Keratinocyte (primary cell): ENCODE measurements around the gene TSSC4. TPM values are rescaled to one million over a fixed set of nuclear protein-coding genes. Genes with fewer than 3 reads are reported as not detected.

Experiments
- DNase-seq: peaks from one replicate; pipeline ENCODE4 v3.0.0-alpha.2; 2011; ENCODE audit warnings: low read depth, missing footprints, low spot score
- FAIRE-seq: peaks from 2 replicates; lab custom pipeline; 2011; peaks lifted over from hg19 to GRCh38; lab: Jason Lieb, UNC
- H2AFZ ChIP-seq: 2 replicates; pipeline ENCODE4 v1.6.0; 2012; ENCODE audit warnings: low read length, control low read depth, inconsistent platforms; ENCODE audit not compliant: control insufficient read depth
- H3K27ac ChIP-seq: 2 replicates; pipeline ENCODE4 v1.5.1; 2011; ENCODE audit warnings: low read length; ENCODE audit not compliant: control insufficient read depth, insufficient read depth
- H3K27me3 ChIP-seq: 3 replicates; pipeline ENCODE4 v1.6.0; 2011; ENCODE audit warnings: low read length; ENCODE audit not compliant: control insufficient read depth, insufficient read depth; ENCODE audit errors: extremely low read depth
- H3K36me3 ChIP-seq, 2 experiments: 2 replicates in 1 of 2; 3 replicates in 1 of 2; pipeline ENCODE4 v1.5.1; 2011; ENCODE audit warnings: low read length in 2 of 2, mild to moderate bottlenecking in 1 of 2; ENCODE audit not compliant: control insufficient read depth in 2 of 2, insufficient read depth in 2 of 2; ENCODE audit errors: extremely low read depth in 1 of 2
- H3K4me1 ChIP-seq: 3 replicates; pipeline ENCODE4 v1.5.1; 2011; ENCODE audit warnings: low read length; ENCODE audit not compliant: control insufficient read depth, insufficient read depth; ENCODE audit errors: extremely low read depth
- H3K4me2 ChIP-seq: 3 replicates; pipeline ENCODE4 v1.6.0; 2011; ENCODE audit warnings: low read depth, low read length; ENCODE audit not compliant: control insufficient read depth, insufficient read depth; ENCODE audit errors: extremely low read depth
- H3K4me3 ChIP-seq, 3 experiments: fragments of 200-600 bp in 1 of 3; sonication (generic) in 1 of 3; 2 replicates in 2 of 3; 3 replicates in 1 of 3; pipeline ENCODE4 v1.5.1; 2011 to 2016; ENCODE audit warnings: low read length in 3 of 3, mild to moderate bottlenecking in 3 of 3, control low read depth in 2 of 3, inconsistent platforms in 1 of 3, low read depth in 1 of 3, mixed read lengths in 1 of 3, mixed run types in 1 of 3, moderate library complexity in 1 of 3; ENCODE audit not compliant: control insufficient read depth in 2 of 3, insufficient read depth in 2 of 3; ENCODE audit errors: extremely low read depth in 1 of 3
- H3K79me2 ChIP-seq: 2 replicates; pipeline ENCODE4 v1.6.0; 2012; ENCODE audit warnings: low read length; ENCODE audit not compliant: control insufficient read depth, insufficient read depth
- H3K9ac ChIP-seq: 3 replicates; pipeline ENCODE4 v1.6.0; 2011; ENCODE audit warnings: low read length; ENCODE audit not compliant: control insufficient read depth, insufficient read depth; ENCODE audit errors: extremely low read depth
- H3K9me1 ChIP-seq: 3 replicates; pipeline ENCODE4 v1.6.0; 2011; ENCODE audit warnings: low read length; ENCODE audit not compliant: control insufficient read depth, insufficient read depth; ENCODE audit errors: extremely low read depth
- H3K9me3 ChIP-seq: 2 replicates; pipeline ENCODE4 v1.5.1; 2012; ENCODE audit warnings: low read depth, low read length; ENCODE audit not compliant: control insufficient read depth
- H4K20me1 ChIP-seq: 3 replicates; pipeline ENCODE4 v1.6.0; 2011; ENCODE audit warnings: low read length; ENCODE audit not compliant: control insufficient read depth, insufficient read depth; ENCODE audit errors: extremely low read depth
- EZH2 ChIP-seq: IDR thresholded peaks from one replicate; pipeline ENCODE4 v1.6.1; 2012; ENCODE audit warnings: inconsistent platforms, mild to moderate bottlenecking, low read length, moderate library complexity
- dilution Hi-C: fragments of 300-500 bp; cut with MboI; formaldehyde crosslinking; loops from one replicate; pipeline ENCODE4 v1.7.0; 2020; ENCODE audit warnings: low sequenced_read_pairs; ENCODE audit not compliant: extremely low pct_ligation_motif_present
- polyA plus RNA-seq, 5 experiments: library from polyadenylated mRNA; depleted of rRNA in 3 of 5; stranded (reverse) in 3 of 5; stranded (forward) in 1 of 5; unstranded in 1 of 5; fragments of >200 nt; gene quantifications; 1 replicate in 1 of 5; 2 replicates in 3 of 5; 3 replicates in 1 of 5; pipeline versions ENCODE4 v1.2.1 to v1.2.3, GENCODE V29; 2011 to 2012; ENCODE audit warnings: missing spikeins in 2 of 5, low read depth in 1 of 5, low replicate concordance in 1 of 5
- TF ChIP-seq, protein P1 (sequence below), 3 experiments: IDR thresholded peaks in 1 of 3; conservative IDR thresholded peaks in 1 of 3; optimal IDR thresholded peaks in 1 of 3; 2 replicates in 2 of 3; 3 replicates in 1 of 3; pipeline versions ENCODE3 to v1.5.1; 2011; ENCODE audit warnings: low read length in 3 of 3, mild to moderate bottlenecking in 3 of 3, moderate library complexity in 2 of 3, control low read depth in 1 of 3, inconsistent platforms in 1 of 3; ENCODE audit not compliant: insufficient read depth in 2 of 3; ENCODE audit errors: extremely low read depth in 1 of 3

The TSSC4 gene
- polyA plus RNA-seq, 1 donor (not counting 4 experiments of a cell fraction or from before 2014, with no cell fraction given) = 15.9 TPM

DNA sequence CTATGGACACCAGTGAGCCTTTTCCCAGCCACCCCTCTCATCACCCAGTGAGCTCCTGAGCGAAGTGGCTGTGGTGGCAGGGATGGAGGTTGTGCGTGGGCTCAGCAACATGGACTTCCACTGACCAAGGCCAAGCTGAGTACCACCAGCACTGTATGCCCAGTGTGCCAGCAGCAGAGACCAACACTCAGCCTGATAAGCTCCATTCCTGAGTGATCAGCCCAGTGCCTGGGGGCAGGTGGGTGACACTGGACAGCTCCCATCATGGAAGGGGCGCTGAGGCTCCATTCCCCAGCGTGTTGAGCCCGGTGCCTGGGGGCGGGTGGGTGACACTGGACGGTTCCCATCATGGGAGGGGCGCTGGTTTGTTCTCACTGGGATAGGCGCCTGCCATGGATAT is 41.0 kb upstream of the TSSC4 start:
- FAIRE-seq (no peak), DNase-seq (no peak)
- TF ChIP-seq EZH2 = no peak
- TF ChIP-seq, protein P1, sequence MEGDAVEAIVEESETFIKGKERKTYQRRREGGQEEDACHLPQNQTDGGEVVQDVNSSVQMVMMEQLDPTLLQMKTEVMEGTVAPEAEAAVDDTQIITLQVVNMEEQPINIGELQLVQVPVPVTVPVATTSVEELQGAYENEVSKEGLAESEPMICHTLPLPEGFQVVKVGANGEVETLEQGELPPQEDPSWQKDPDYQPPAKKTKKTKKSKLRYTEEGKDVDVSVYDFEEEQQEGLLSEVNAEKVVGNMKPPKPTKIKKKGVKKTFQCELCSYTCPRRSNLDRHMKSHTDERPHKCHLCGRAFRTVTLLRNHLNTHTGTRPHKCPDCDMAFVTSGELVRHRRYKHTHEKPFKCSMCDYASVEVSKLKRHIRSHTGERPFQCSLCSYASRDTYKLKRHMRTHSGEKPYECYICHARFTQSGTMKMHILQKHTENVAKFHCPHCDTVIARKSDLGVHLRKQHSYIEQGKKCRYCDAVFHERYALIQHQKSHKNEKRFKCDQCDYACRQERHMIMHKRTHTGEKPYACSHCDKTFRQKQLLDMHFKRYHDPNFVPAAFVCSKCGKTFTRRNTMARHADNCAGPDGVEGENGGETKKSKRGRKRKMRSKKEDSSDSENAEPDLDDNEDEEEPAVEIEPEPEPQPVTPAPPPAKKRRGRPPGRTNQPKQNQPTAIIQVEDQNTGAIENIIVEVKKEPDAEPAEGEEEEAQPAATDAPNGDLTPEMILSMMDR (optimal IDR thresholded peaks at IDR 0.05 in 1 of 3, IDR thresholded peaks at IDR 0.05 in 1 of 3, conservative IDR thresholded peaks at IDR 0.05 in 1 of 3; ENCODE audit: extremely low read depth in 1 of 3, insufficient read depth in 2 of 3, low read length in 3 of 3) = no peak

DNA sequence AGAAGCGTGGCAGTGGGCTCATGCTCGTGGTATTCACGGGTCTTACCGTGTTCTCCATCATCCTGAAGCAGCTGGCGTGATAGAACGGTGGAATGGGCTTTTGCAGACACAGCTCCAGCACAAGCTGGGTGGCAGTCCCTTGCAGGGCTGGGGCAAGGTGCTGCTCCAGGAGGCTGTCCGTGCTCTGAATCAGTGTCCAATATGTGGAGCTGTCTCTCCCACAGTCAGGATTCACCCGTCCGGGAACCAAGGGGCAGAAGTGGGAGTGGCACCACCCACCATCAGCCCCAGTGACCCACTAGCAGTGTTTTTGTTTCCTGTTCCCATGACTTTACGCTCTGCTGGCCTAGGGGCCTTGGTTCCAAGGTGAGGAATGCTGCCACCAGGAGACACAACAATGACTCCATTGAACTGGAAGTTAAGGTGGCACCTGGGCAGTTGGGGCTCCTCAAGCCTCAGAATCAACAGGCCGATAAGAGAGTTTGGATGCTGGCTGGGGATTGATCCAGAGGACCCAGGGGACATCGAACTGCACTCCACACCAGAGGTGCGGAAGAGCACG is 40.4 kb upstream of the TSSC4 start:
- Histone ChIP-seq H3K4me1 (no peaks in the 10 kb centered on the region), H3K9me1 (no peaks in the 10 kb centered on the region), H2AFZ (no peak overlapping the region), H3K27me3 (no peaks in the 10 kb centered on the region), H3K4me3 (no peak overlapping the region), H4K20me1 (no peaks in the 10 kb centered on the region), H3K79me2 (no peaks in the 10 kb centered on the region), H3K9me3 (no peaks in the 10 kb centered on the region), H3K9ac (no peak overlapping the region), H3K36me3 (no peaks in the 10 kb centered on the region), H3K4me2 (no peak overlapping the region), H3K27ac (no peak overlapping the region)
- TF ChIP-seq EZH2 = no peak
- no peak for FAIRE-seq
- no peak for DNase-seq
- dilution Hi-C loops = no loop called here

More for the DNA sequence above, 41.0 kb upstream of the TSSC4 start:
- H3K9me3 ChIP-seq = no peaks in the 10 kb centered on the region
- H3K27me3 ChIP-seq = no peaks in the 10 kb centered on the region
- no peak overlapping the region for H2AFZ ChIP-seq
- no peaks in the 10 kb centered on the region for H4K20me1 ChIP-seq
- H3K4me3 ChIP-seq = no peak overlapping the region
- H3K9ac ChIP-seq = no peak overlapping the region
- dilution Hi-C loops = no loop called here
- no peaks in the 10 kb centered on the region for H3K4me1 ChIP-seq
- no peak overlapping the region for H3K27ac ChIP-seq
- H3K4me2 ChIP-seq = no peak overlapping the region
- no peaks in the 10 kb centered on the region for H3K9me1 ChIP-seq
- no peaks in the 10 kb centered on the region for H3K36me3 ChIP-seq
- H3K79me2 ChIP-seq = no peaks in the 10 kb centered on the region

DNA sequence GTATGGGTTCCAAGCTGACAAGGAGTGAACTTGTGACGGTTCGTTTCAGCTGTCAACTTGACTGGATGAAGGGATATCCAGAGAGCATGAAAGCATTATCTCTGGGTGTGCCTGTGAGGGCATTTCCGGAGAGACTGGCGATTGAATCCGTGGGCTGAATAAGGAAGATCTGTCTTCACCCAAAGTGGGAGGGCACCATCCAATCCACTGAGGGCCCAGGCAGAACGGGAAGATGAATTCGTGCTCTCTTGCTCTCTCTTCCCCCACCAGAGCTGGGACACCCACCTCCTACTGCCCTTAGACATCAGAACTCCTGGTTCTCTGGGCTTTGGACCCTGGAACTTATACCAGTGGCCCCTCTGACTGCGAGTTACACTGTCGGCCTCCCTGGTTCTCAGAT is 39.0 kb upstream of the TSSC4 start:
- FAIRE-seq = no peak
- TF ChIP-seq, protein P1 (optimal IDR thresholded peaks at IDR 0.05 in 1 of 3, IDR thresholded peaks at IDR 0.05 in 1 of 3, conservative IDR thresholded peaks at IDR 0.05 in 1 of 3; ENCODE audit: extremely low read depth in 1 of 3, insufficient read depth in 2 of 3, low read length in 3 of 3) = no peak
- no peak for TF ChIP-seq EZH2
- no peaks in the 10 kb centered on the region for H4K20me1 ChIP-seq
- H3K79me2 ChIP-seq = no peaks in the 10 kb centered on the region
- no peaks in the 10 kb centered on the region for H3K36me3 ChIP-seq
- H3K9ac ChIP-seq = no peak overlapping the region
- no peaks in the 10 kb centered on the region for H3K4me1 ChIP-seq
- H3K27me3 ChIP-seq = no peaks in the 10 kb centered on the region
- H2AFZ ChIP-seq = no peak overlapping the region
- no peak overlapping the region for H3K4me3 ChIP-seq
- no peaks in the 10 kb centered on the region for H3K9me3 ChIP-seq
- DNase-seq = no peak
- H3K27ac ChIP-seq = no peak overlapping the region
- H3K4me2 ChIP-seq = no peak overlapping the region
- H3K9me1 ChIP-seq = no peaks in the 10 kb centered on the region
- dilution Hi-C loops = no loop called here
